Left kidney (tissue), 2 donors: ENCODE measurements around the gene GNAQ. TPM values are rescaled to one million over a fixed set of nuclear protein-coding genes. Genes with fewer than 3 reads are reported as not detected.

Experiments
- DNase-seq: peaks from one replicate; pipeline ENCODE4 v3.0.0-alpha.2; 2013
- polyA plus RNA-seq: library from polyadenylated mRNA; unstranded; fragments of 120-200 nt; gene quantifications from one replicate; pipeline ENCODE4 v1.2.1, GENCODE V29; 2013; ENCODE audit not compliant: insufficient read length

Gene GNAQ
- polyA plus RNA-seq, 1 donor: 66.5 TPM

- DNase-seq: no peak
Measured at GRCh38 chr9:78032730-78033457, 1.3 kb upstream of the GNAQ start.

- DNase-seq: peak; percentile 94
Measured at GRCh38 chr9:78031893-78032729, 500 bp upstream of the GNAQ start.

GRCh38 chr9:78030553-78031443 lies 813 bp downstream of the GNAQ start:
- DNase-seq: peak; percentile 57

GRCh38 chr9:78030296-78030552 lies 1.4 kb downstream of the GNAQ start:
- no peak for DNase-seq

GRCh38 chr9:78029551-78030295 lies 1.9 kb downstream of the GNAQ start:
- no peak for DNase-seq

GRCh38 chr9:78028926-78029325 lies 2.7 kb downstream of the GNAQ start:
- DNase-seq: no peak

- no peak for DNase-seq
Measured at GRCh38 chr9:78026947-78027346, 4.7 kb downstream of the GNAQ start.

GRCh38 chr9:78026416-78026815 lies 5.2 kb downstream of the GNAQ start:
- no peak for DNase-seq

GRCh38 chr9:78025186-78025585 lies 6.4 kb downstream of the GNAQ start:
- DNase-seq: no peak

- DNase-seq: peak; percentile 61
Measured at GRCh38 chr9:78023003-78023741, 8.4 kb downstream of the GNAQ start.

GRCh38 chr9:78021697-78022096 lies 9.9 kb downstream of the GNAQ start:
- no peak for DNase-seq

- no peak for DNase-seq
Measured at GRCh38 chr9:78017190-78017693, 14.4 kb downstream of the GNAQ start.

- DNase-seq: no peak
Measured at GRCh38 chr9:78015241-78015640, 16.4 kb downstream of the GNAQ start.

- DNase-seq: no peak
Measured at GRCh38 chr9:78014776-78015175, 16.8 kb downstream of the GNAQ start.

GRCh38 chr9:78013934-78014333 lies 17.7 kb downstream of the GNAQ start:
- no peak for DNase-seq

GRCh38 chr9:78011049-78011448 lies 20.6 kb downstream of the GNAQ start:
- DNase-seq: no peak

- DNase-seq: no peak
Measured at GRCh38 chr9:78010445-78010844, 21.2 kb downstream of the GNAQ start.

- no peak for DNase-seq
Measured at GRCh38 chr9:78009186-78009585, 22.4 kb downstream of the GNAQ start.

GRCh38 chr9:78006734-78007133 lies 24.9 kb downstream of the GNAQ start:
- DNase-seq: no peak

- DNase-seq: no peak
Measured at GRCh38 chr9:78005231-78006002, 26.2 kb downstream of the GNAQ start.
